Liver (tissue), 3 donors: ENCODE results near the gene UGGT2.

Experiments
- CTCF ChIP-seq: fragments of 150-350 bp; IDR thresholded peaks from 2 replicates; pipeline ENCODE4 v1.5.1; 2017; ENCODE audit warnings: improper control_type of control experiment, low read depth, low read length; ENCODE audit not compliant: missing input control
- JUND ChIP-seq, 2 donors: IDR thresholded peaks; 2 replicates each; pipeline ENCODE4 v1.6.1; 2016; ENCODE audit warnings: antibody characterized with exemption in 2 of 2
- NR2F2 ChIP-seq: IDR thresholded peaks from 2 replicates; pipeline ENCODE4 v1.6.1; 2016; ENCODE audit warnings: antibody characterized with exemption
- REST ChIP-seq: IDR thresholded peaks from 2 replicates; pipeline ENCODE4 v1.6.1; 2016; ENCODE audit warnings: antibody characterized with exemption, mild to moderate bottlenecking
- RXRA ChIP-seq, 2 donors: IDR thresholded peaks; 2 replicates each; pipeline ENCODE4 v1.6.1; 2017 to 2018; ENCODE audit warnings: antibody characterized with exemption in 2 of 2, mild to moderate bottlenecking in 1 of 2
- SP1 ChIP-seq: IDR thresholded peaks from 2 replicates; pipeline ENCODE4 v1.6.1; 2018; ENCODE audit warnings: antibody characterized with exemption, mild to moderate bottlenecking
- donor health status: healthy.
- donor health status: healthy.

- TF ChIP-seq CTCF: no peak
- TF ChIP-seq JUND (IDR thresholded peaks at IDR 0.05): no peak
- no peak for TF ChIP-seq RXRA (IDR thresholded peaks at IDR 0.05)
- no peak for TF ChIP-seq NR2F2
- no peak for TF ChIP-seq REST
- TF ChIP-seq SP1: no peak
Measured at GRCh38 chr13:95752677-95753076, 300.5 kb downstream of the UGGT2 start.
